NCI-H2107 (cell line): ENCODE data around the gene TMEM86A.
A peak's percentile ranks its signal among the peaks of the same experiment; 100 is the strongest.

Experiments
- DNase-seq: peaks from one replicate; lab custom pipeline; 2025; lab: John Stamatoyannopoulos, UW

TMEM86A gene

GRCh38 chr11:18700375-18700774 is 1.8 kb downstream of the TMEM86A start:
- DNase-seq = no peak

- DNase-seq = no peak
Measured at GRCh38 chr11:18700872-18701271, 2.3 kb downstream of the TMEM86A start.

GRCh38 chr11:18701614-18702216 is 3.1 kb downstream of the TMEM86A start:
- DNase-seq = no peak

- DNase-seq = no peak
Measured at GRCh38 chr11:18703001-18703763, 4.6 kb downstream of the TMEM86A start.

- no peak for DNase-seq
Measured at GRCh38 chr11:18704045-18704645, 5.6 kb downstream of the TMEM86A start.

GRCh38 chr11:18704698-18705097 is 6.1 kb downstream of the TMEM86A start:
- DNase-seq = no peak

- no peak for DNase-seq
Measured at GRCh38 chr11:18705651-18706281, 7.2 kb downstream of the TMEM86A start.

- DNase-seq = peak; percentile 11
Measured at GRCh38 chr11:18706330-18707243, 8.0 kb downstream of the TMEM86A start.

- DNase-seq = no peak
Measured at GRCh38 chr11:18707811-18708340, 9.3 kb downstream of the TMEM86A start.

- DNase-seq = no peak
Measured at GRCh38 chr11:18709414-18709813, 10.8 kb downstream of the TMEM86A start.

- DNase-seq = no peak
Measured at GRCh38 chr11:18710545-18710944, 12.0 kb downstream of the TMEM86A start.

GRCh38 chr11:18713646-18714442 is 15.3 kb downstream of the TMEM86A start:
- no peak for DNase-seq

GRCh38 chr11:18714443-18714780 is 15.8 kb downstream of the TMEM86A start:
- no peak for DNase-seq

GRCh38 chr11:18715476-18715875 is 16.9 kb downstream of the TMEM86A start:
- DNase-seq = no peak

- no peak for DNase-seq
Measured at GRCh38 chr11:18720091-18720807, 21.7 kb downstream of the TMEM86A start.

- peak; percentile 20 for DNase-seq
Measured at GRCh38 chr11:18720808-18721560, 22.4 kb downstream of the TMEM86A start.

- no peak for DNase-seq
Measured at GRCh38 chr11:18721561-18722292, 23.1 kb downstream of the TMEM86A start.

- no peak for DNase-seq
Measured at GRCh38 chr11:18722293-18722637, 23.7 kb downstream of the TMEM86A start.

- DNase-seq = no peak
Measured at GRCh38 chr11:18723991-18724390, 25.4 kb downstream of the TMEM86A start.
